ENCODE data around the gene OSBPL8.

OSBPL8 gene

GRCh38 chr12:76559400-76560085, at the start of gene OSBPL8:
Gene OSBPL8 (minus strand): TSS chr12:76559771. CDS start chr12:76487551, 72,220 bp downstream.
- peak; percentile 95 for DNase-seq (ENCODE audit: low spot score)

- DNase-seq (ENCODE audit: low spot score) = no peak
Observed at GRCh38 chr12:76608070-76608469, 48.5 kb upstream of the OSBPL8 start.

- DNase-seq (ENCODE audit: low spot score) = no peak
Observed at GRCh38 chr12:76595056-76595455, 35.5 kb upstream of the OSBPL8 start.

- DNase-seq (ENCODE audit: low spot score) = no peak
Observed at GRCh38 chr12:76591476-76591875, 31.9 kb upstream of the OSBPL8 start.

GRCh38 chr12:76590131-76590530, 30.6 kb upstream of the OSBPL8 start:
- no peak for DNase-seq (ENCODE audit: low spot score)

GRCh38 chr12:76588881-76589565, 29.5 kb upstream of the OSBPL8 start:
- no peak for DNase-seq (ENCODE audit: low spot score)

- DNase-seq (ENCODE audit: low spot score) = no peak
Observed at GRCh38 chr12:76587428-76588178, 28.0 kb upstream of the OSBPL8 start.

GRCh38 chr12:76586764-76587395, 27.3 kb upstream of the OSBPL8 start:
- DNase-seq (ENCODE audit: low spot score) = peak; percentile 48

GRCh38 chr12:76583301-76583700, 23.7 kb upstream of the OSBPL8 start:
- no peak for DNase-seq (ENCODE audit: low spot score)

- no peak for DNase-seq (ENCODE audit: low spot score)
Observed at GRCh38 chr12:76573840-76574373, 14.3 kb upstream of the OSBPL8 start.

GRCh38 chr12:76571256-76571655, 11.7 kb upstream of the OSBPL8 start:
- no peak for DNase-seq (ENCODE audit: low spot score)

- DNase-seq (ENCODE audit: low spot score) = no peak
Observed at GRCh38 chr12:76569685-76570604, 10.4 kb upstream of the OSBPL8 start.

GRCh38 chr12:76568888-76569551, 9.4 kb upstream of the OSBPL8 start:
- no peak for DNase-seq (ENCODE audit: low spot score)

- no peak for DNase-seq (ENCODE audit: low spot score)
Observed at GRCh38 chr12:76568130-76568529, 8.6 kb upstream of the OSBPL8 start.

GRCh38 chr12:76563061-76563460, 3.5 kb upstream of the OSBPL8 start:
- DNase-seq (ENCODE audit: low spot score) = no peak

- DNase-seq (ENCODE audit: low spot score) = no peak
Observed at GRCh38 chr12:76562130-76562529, 2.6 kb upstream of the OSBPL8 start.

GRCh38 chr12:76560086-76560491, 518 bp upstream of the OSBPL8 start:
- no peak for DNase-seq (ENCODE audit: low spot score)

- DNase-seq (ENCODE audit: low spot score) = peak; percentile 65
Observed at GRCh38 chr12:76558684-76559399, 729 bp downstream of the OSBPL8 start.

- DNase-seq (ENCODE audit: low spot score) = no peak
Observed at GRCh38 chr12:76556368-76556767, 3.2 kb downstream of the OSBPL8 start.

GRCh38 chr12:76555797-76556196, 3.8 kb downstream of the OSBPL8 start:
- no peak for DNase-seq (ENCODE audit: low spot score)

All from Ammon's horn (tissue), 1 donor.